GM12878 (cell line): ENCODE data around the gene RBKS.
"Not testable (repeated sequence)": the region's sequence is repeated elsewhere in the genome, so short reads cannot be mapped to it uniquely, and the experiment has no call there.

Experiments
- BACH1 ChIP-seq: fragments of 450-650 bp; IDR thresholded peaks from 2 replicates; pipeline ENCODE4 v1.6.1; 2017; ENCODE audit warnings: mild to moderate bottlenecking, borderline replicate concordance
- CTCF ChIP-seq, 3 experiments: IDR thresholded peaks in 2 of 3; conservative IDR thresholded peaks in 1 of 3; 2 replicates each; pipeline ENCODE4 v1.5.1; 2011; ENCODE audit warnings: low read depth in 3 of 3, low read length in 3 of 3, mild to moderate bottlenecking in 3 of 3, control low read depth in 2 of 3, moderate library complexity in 2 of 3, inconsistent platforms in 1 of 3, mixed read lengths in 1 of 3; ENCODE audit not compliant: control insufficient read depth in 2 of 3, insufficient read depth in 1 of 3; ENCODE audit errors: extremely low read depth in 1 of 3
- EZH2 ChIP-seq: IDR thresholded peaks from 2 replicates; pipeline ENCODE4 v1.6.1; 2012; ENCODE audit warnings: low read depth, mild to moderate bottlenecking, control low read depth, inconsistent platforms, low read length, borderline replicate concordance; ENCODE audit not compliant: control insufficient read depth
- GABPA ChIP-seq: IDR thresholded peaks from 2 replicates; pipeline ENCODE4 v1.6.1; 2014; ENCODE audit warnings: antibody characterized with exemption, low read depth, mild to moderate bottlenecking, inconsistent platforms
- MLLT1 ChIP-seq: fragments of 450-650 bp; IDR thresholded peaks from 2 replicates; pipeline ENCODE4 v1.6.1; 2016; ENCODE audit warnings: mild to moderate bottlenecking
- NR2F1 ChIP-seq: fragments of 450-650 bp; conservative IDR thresholded peaks from 2 replicates; pipeline ENCODE4 v1.6.1; 2017; ENCODE audit warnings: mild to moderate bottlenecking
- PBX3 ChIP-seq: IDR thresholded peaks from 2 replicates; pipeline ENCODE4 v1.6.1; 2011; ENCODE audit warnings: mild to moderate bottlenecking, low read depth, low read length, moderate library complexity; ENCODE audit not compliant: insufficient replicate concordance
- TCF12 ChIP-seq: IDR thresholded peaks from 2 replicates; pipeline ENCODE4 v1.6.1; 2011; ENCODE audit warnings: low read depth, mild to moderate bottlenecking, low read length
- ZNF384 ChIP-seq: IDR thresholded peaks from 2 replicates; pipeline ENCODE4 v1.6.1; 2012; ENCODE audit warnings: low read depth, mild to moderate bottlenecking, low read length, improper control_type of control experiment, borderline replicate concordance
- ZNF687 ChIP-seq: fragments of 450-650 bp; IDR thresholded peaks from 2 replicates; pipeline ENCODE4 v1.6.1; 2017; ENCODE audit warnings: mild to moderate bottlenecking, moderate library complexity

- not testable (repeated sequence) for TF ChIP-seq NR2F1; ZNF384; BACH1; CTCF (IDR thresholded peaks at IDR 0.05 in 2 of 3, conservative IDR thresholded peaks at IDR 0.05 in 1 of 3; ENCODE audit: control insufficient read depth in 2 of 3, extremely low read depth in 1 of 3, insufficient read depth in 1 of 3, low read depth in 3 of 3, low read length in 3 of 3); PBX3; EZH2; ZNF687; GABPA; TCF12; MLLT1
Measured at GRCh38 chr2:27745494-27745893, 144.7 kb downstream of the RBKS start.
